Astrocyte (in vitro differentiated cells and primary cell): ENCODE data around the gene CDC37. TPM values are rescaled to one million over a fixed set of nuclear protein-coding genes. Genes with fewer than 3 reads are reported as not detected.
"Not testable (repeated sequence)": the region's sequence is repeated elsewhere in the genome, so short reads cannot be mapped to it uniquely, and the experiment has no call there.

Experiments
- DNase-seq: peaks from one replicate; pipeline ENCODE4 v3.0.0-alpha.2; 2010; ENCODE audit warnings: low read depth
- FAIRE-seq: peaks from 2 replicates; lab custom pipeline; 2011; peaks lifted over from hg19 to GRCh38; lab: Jason Lieb, UNC
- H2AFZ ChIP-seq: 2 replicates; pipeline ENCODE4 v1.6.0; 2012; ENCODE audit warnings: low read depth, low read length, inconsistent platforms
- H3K27ac ChIP-seq: 2 replicates; pipeline ENCODE4 v1.5.1; 2011; ENCODE audit warnings: low read depth, low read length, inconsistent platforms
- H3K27me3 ChIP-seq: 2 replicates; pipeline ENCODE4 v1.6.0; 2011; ENCODE audit warnings: low read length, inconsistent platforms; ENCODE audit not compliant: insufficient read depth
- H3K36me3 ChIP-seq: 2 replicates; pipeline ENCODE4 v1.5.1; 2011; ENCODE audit warnings: low read length, inconsistent platforms; ENCODE audit not compliant: insufficient read depth
- H3K4me1 ChIP-seq: 2 replicates; pipeline ENCODE4 v1.5.1; 2011; ENCODE audit warnings: low read length, inconsistent platforms; ENCODE audit not compliant: insufficient read depth
- H3K4me2 ChIP-seq: 2 replicates; pipeline ENCODE4 v1.6.0; 2012; ENCODE audit warnings: low read length, inconsistent platforms
- H3K4me3 ChIP-seq: 2 replicates; pipeline ENCODE4 v1.5.1; 2011; ENCODE audit warnings: low read depth, mild to moderate bottlenecking, low read length, inconsistent platforms; ENCODE audit not compliant: insufficient read depth
- H3K79me2 ChIP-seq: 2 replicates; pipeline ENCODE4 v1.6.0; 2012; ENCODE audit warnings: mild to moderate bottlenecking, low read length, inconsistent platforms; ENCODE audit not compliant: insufficient read depth
- H3K9ac ChIP-seq: 2 replicates; pipeline ENCODE4 v1.6.0; 2012; ENCODE audit warnings: mild to moderate bottlenecking, low read length, inconsistent platforms
- H3K9me3 ChIP-seq: 2 replicates; pipeline ENCODE4 v1.5.1; 2012; ENCODE audit warnings: low read depth, mild to moderate bottlenecking, low read length, inconsistent platforms; ENCODE audit not compliant: insufficient read depth
- H4K20me1 ChIP-seq: 2 replicates; pipeline ENCODE4 v1.6.0; 2012; ENCODE audit warnings: low read length, inconsistent platforms; ENCODE audit not compliant: insufficient read depth
- H3K27ac Mint-ChIP-seq: one replicate; pipeline ENCODE4 v1.8.0; 2021; ENCODE audit warnings: mild to moderate bottlenecking, mixed read lengths; ENCODE audit not compliant: unreplicated experiment
- H3K27me3 Mint-ChIP-seq: one replicate; pipeline ENCODE4 v1.8.0; 2021; ENCODE audit warnings: low read depth, mixed read lengths; ENCODE audit not compliant: unreplicated experiment
- H3K36me3 Mint-ChIP-seq: one replicate; pipeline ENCODE4 v1.8.0; 2021; ENCODE audit warnings: low read depth, mixed read lengths; ENCODE audit not compliant: unreplicated experiment
- H3K4me1 Mint-ChIP-seq: one replicate; pipeline ENCODE4 v1.8.0; 2021; ENCODE audit warnings: low read depth, mixed read lengths; ENCODE audit not compliant: unreplicated experiment
- H3K4me3 Mint-ChIP-seq: one replicate; pipeline ENCODE4 v1.8.0; 2021; ENCODE audit warnings: mild to moderate bottlenecking, moderate library complexity, mixed read lengths; ENCODE audit not compliant: unreplicated experiment
- H3K9me3 Mint-ChIP-seq: one replicate; pipeline ENCODE4 v1.8.0; 2021; ENCODE audit warnings: mild to moderate bottlenecking, mixed read lengths; ENCODE audit not compliant: unreplicated experiment
- CTCF ChIP-seq: IDR thresholded peaks from 2 replicates; pipeline ENCODE4 v1.5.1; 2011; ENCODE audit warnings: low read depth, mild to moderate bottlenecking, inconsistent platforms, low read length, moderate library complexity; ENCODE audit not compliant: insufficient read depth
- EZH2 ChIP-seq: IDR thresholded peaks from 2 replicates; pipeline ENCODE4 v1.6.1; 2012; ENCODE audit warnings: mild to moderate bottlenecking, low read length, inconsistent platforms; ENCODE audit not compliant: insufficient read depth
- total RNA-seq: library from RNA; stranded (reverse); gene quantifications from 2 replicates; pipeline ENCODE4 v1.2.1, GENCODE V29; 2021

CDC37 gene
- total RNA-seq, 1 donor from 2014 or later: 240 TPM

DNA sequence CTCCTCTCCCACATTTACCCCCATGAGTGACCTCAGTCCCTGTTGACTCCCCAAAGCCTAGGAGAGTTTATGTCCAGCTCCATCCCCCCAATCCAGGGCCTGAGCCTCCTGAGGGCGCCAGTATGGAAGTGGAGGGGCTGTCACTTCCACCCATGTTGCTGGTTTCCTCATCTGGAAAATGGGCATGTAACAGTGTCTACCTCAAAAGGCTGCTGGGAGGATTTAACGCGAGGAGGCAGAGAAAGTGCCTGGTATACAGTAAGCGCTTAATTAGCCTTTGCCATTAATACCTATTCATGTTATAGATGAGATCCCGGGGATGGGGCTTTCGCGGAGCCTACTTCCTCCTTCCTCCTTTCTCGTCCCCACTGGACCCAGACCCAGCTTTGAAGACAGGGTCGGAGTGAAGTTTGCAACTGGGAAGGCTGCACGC lies 23.4 kb downstream of the CDC37 start:
- no peak for FAIRE-seq
- H3K4me1 ChIP-seq: peaks cover 9% of the 10 kb centered on the region
- no peaks in the 10 kb centered on the region for H3K27me3 ChIP-seq
- no peaks in the 10 kb centered on the region for H3K9me3 ChIP-seq
- no peaks in the 10 kb centered on the region for H3K27me3 Mint-ChIP-seq
- H4K20me1 ChIP-seq: peaks cover 6% of the 10 kb centered on the region
- H3K27ac ChIP-seq: peak overlapping the region; percentile 44
- peak overlapping the region; percentile 95 for H3K4me2 ChIP-seq
- H3K4me3 ChIP-seq: peak overlapping the region; percentile 91
- peak overlapping the region; percentile 92 for H2AFZ ChIP-seq
- peaks cover 12% of the 10 kb centered on the region for H3K79me2 ChIP-seq
- TF ChIP-seq EZH2 (no peak), CTCF (no peak)
- peak overlapping the region; percentile 96 for H3K4me3 Mint-ChIP-seq
- H3K27ac Mint-ChIP-seq: peak overlapping the region; percentile 78
- peaks cover 4% of the 10 kb centered on the region for H3K4me1 Mint-ChIP-seq
- peaks cover 5% of the 10 kb centered on the region for H3K36me3 Mint-ChIP-seq
- no peak for DNase-seq
- peak overlapping the region; percentile 90 for H3K9ac ChIP-seq
- no peaks in the 10 kb centered on the region for H3K9me3 Mint-ChIP-seq
- H3K36me3 ChIP-seq: peaks cover 8% of the 10 kb centered on the region

DNA sequence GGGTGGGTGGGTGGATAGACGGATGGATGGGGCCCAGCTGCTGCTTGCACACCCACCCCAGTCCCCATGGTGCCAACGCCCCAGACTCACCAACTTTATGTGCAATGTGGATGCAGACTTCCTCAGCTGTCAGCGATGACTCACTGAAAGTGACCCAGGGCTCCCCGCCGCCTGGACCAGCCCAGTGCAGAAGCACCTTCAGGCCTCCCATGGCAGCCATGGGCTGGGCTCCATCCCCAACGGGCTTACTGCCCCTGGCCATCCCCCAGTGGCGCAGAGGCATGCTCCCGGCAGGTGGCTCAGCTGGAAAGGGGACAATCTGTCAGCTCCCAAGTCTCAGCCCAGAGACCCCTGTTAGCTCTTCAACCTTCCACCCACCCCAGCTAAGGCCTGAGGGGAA lies 25.2 kb downstream of the CDC37 start:
- no peak overlapping the region for H2AFZ ChIP-seq
- FAIRE-seq (no peak), DNase-seq (no peak)
- TF ChIP-seq EZH2: no peak
- TF ChIP-seq CTCF: no peak
- Mint-ChIP-seq H3K27ac (no peak overlapping the region), H3K27me3 (no peaks in the 10 kb centered on the region), H3K36me3 (peaks cover 10% of the 10 kb centered on the region), H3K9me3 (no peaks in the 10 kb centered on the region), H3K4me3 (peak overlapping the region; percentile 6), H3K4me1 (peaks cover 4% of the 10 kb centered on the region)
- peaks cover 9% of the 10 kb centered on the region for H3K4me1 ChIP-seq
- H3K9me3 ChIP-seq: no peaks in the 10 kb centered on the region
- H3K79me2 ChIP-seq: peaks cover 12% of the 10 kb centered on the region
- no peak overlapping the region for H3K4me2 ChIP-seq
- H4K20me1 ChIP-seq: peaks cover 6% of the 10 kb centered on the region
- peaks cover 11% of the 10 kb centered on the region for H3K36me3 ChIP-seq
- no peak overlapping the region for H3K4me3 ChIP-seq
- H3K27me3 ChIP-seq: no peaks in the 10 kb centered on the region
- H3K9ac ChIP-seq: no peak overlapping the region
- no peak overlapping the region for H3K27ac ChIP-seq

DNA sequence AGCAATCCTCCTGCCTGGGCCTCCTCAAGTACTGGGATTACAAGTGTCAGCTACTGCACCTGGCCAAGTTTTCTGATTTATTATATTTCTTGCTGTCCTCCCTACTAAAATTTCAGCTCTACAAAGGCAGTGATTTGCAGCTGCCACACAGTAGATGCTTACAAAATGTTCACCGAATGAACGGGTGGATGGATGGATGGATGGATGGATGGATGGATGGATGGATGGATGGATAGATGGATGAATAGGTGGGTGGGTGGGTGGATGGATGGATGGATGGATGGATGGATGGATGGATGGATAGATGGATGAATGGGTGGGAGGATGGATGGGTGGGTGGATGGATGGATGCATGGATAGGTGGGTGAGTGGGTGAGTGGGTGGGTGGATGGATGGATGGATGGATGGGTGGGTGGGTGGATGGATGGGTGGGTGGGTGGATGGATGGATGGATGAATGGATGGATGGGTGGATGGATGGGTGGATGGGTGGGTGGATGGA lies 26.2 kb downstream of the CDC37 start:
- not testable (repeated sequence) for H3K4me1 ChIP-seq, H3K4me3 ChIP-seq, H3K9ac ChIP-seq, FAIRE-seq, H3K4me1 Mint-ChIP-seq, DNase-seq, H3K36me3 Mint-ChIP-seq, H3K27ac ChIP-seq, H3K4me3 Mint-ChIP-seq, H3K27me3 Mint-ChIP-seq, H3K4me2 ChIP-seq, H3K9me3 Mint-ChIP-seq, H2AFZ ChIP-seq, H4K20me1 ChIP-seq, H3K9me3 ChIP-seq, H3K27me3 ChIP-seq, H3K27ac Mint-ChIP-seq
- H3K36me3 ChIP-seq: peaks cover 11% of the 10 kb centered on the region
- peaks cover 12% of the 10 kb centered on the region for H3K79me2 ChIP-seq
